HFF-Myc (cell line): Measurements from ENCODE around the gene COL13A1.

Experiments
- DNase-seq: peaks from one replicate; pipeline ENCODE4 v3.0.0-alpha.2; 2011; ENCODE audit warnings: low read depth; ENCODE audit errors: extremely low read depth
- H3K4me3 ChIP-seq: replicated peaks from 2 replicates; pipeline ENCODE4 v1.5.1; 2011; ENCODE audit warnings: low read depth, mild to moderate bottlenecking, control low read depth, low read length
- CTCF ChIP-seq: IDR thresholded peaks from 2 replicates; pipeline ENCODE4 v1.5.1; 2012; ENCODE audit warnings: mild to moderate bottlenecking, low read depth, low read length, control low read depth; ENCODE audit errors: missing control alignments

Gene COL13A1

GRCh38 chr10:69994262-69994661, 192.6 kb downstream of the COL13A1 start:
- DNase-seq = no peak
- no peak overlapping the region for H3K4me3 ChIP-seq
- TF ChIP-seq CTCF = no peak

- no peak for DNase-seq
- H3K4me3 ChIP-seq = no peak overlapping the region
- no peak for TF ChIP-seq CTCF
Observed at GRCh38 chr10:69996611-69997010, 194.9 kb downstream of the COL13A1 start.

GRCh38 chr10:70000262-70000661, 198.6 kb downstream of the COL13A1 start:
- TF ChIP-seq CTCF = no peak
- DNase-seq = no peak
- no peak overlapping the region for H3K4me3 ChIP-seq

- no peak for TF ChIP-seq CTCF
- H3K4me3 ChIP-seq = no peak overlapping the region
- DNase-seq = no peak
Observed at GRCh38 chr10:70007116-70007820, 205.6 kb downstream of the COL13A1 start.
